ENCODE data around the gene SKI. TPM values are rescaled to one million over a fixed set of nuclear protein-coding genes. Genes with fewer than 3 reads are reported as not detected.

SKI gene
- total RNA-seq, 1 experiment from 2014 or later = 89.5 TPM

DNA sequence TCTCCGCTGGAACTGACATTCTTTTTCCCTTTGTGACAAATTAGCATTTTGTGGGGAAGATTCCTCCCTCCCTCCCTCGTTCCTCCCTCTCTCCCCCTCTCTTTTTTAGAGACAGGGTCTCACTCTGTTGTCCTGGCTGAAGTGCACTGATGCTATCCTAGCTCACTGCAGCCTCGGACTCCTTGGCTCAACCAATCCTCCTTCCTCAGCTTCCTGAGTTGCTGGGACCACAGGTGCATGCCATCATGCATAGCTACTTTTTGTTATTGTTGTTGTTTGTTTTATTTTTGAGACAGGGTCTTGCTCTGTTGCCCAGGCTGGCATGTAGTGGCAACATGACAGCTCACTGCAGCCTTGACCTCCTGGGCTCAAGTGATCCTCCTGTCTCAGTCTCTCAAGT, 6.8 kb upstream of the SKI start:
- WGBS (ENCODE audit: extremely low coverage, insufficient read length, low lambda C conversion rate) = no CpG with 5 or more reads among the region's 3 CpGs
- H2BK12ac ChIP-seq (ENCODE audit: insufficient read length, low read depth, low read length) = no peak overlapping the region
- H3K23ac ChIP-seq (ENCODE audit: insufficient read length, low read depth, low read length) = no peak overlapping the region
- H4K20me1 ChIP-seq (ENCODE audit: control insufficient read depth, insufficient read depth, insufficient read length) = no peaks in the 10 kb centered on the region
- H2BK20ac ChIP-seq (ENCODE audit: low read depth, low read length, poor library complexity, severe bottlenecking) = no peak overlapping the region
- H3K27ac ChIP-seq (ENCODE audit: insufficient read length, low read depth, low read length) = no peak overlapping the region
- no peak overlapping the region for H4K8ac ChIP-seq (replicated peaks; ENCODE audit: insufficient read length, low read depth, low read length)
- H3K27me3 ChIP-seq (ENCODE audit: insufficient read depth, low read length) = no peaks in the 10 kb centered on the region
- TF ChIP-seq, protein P1, sequence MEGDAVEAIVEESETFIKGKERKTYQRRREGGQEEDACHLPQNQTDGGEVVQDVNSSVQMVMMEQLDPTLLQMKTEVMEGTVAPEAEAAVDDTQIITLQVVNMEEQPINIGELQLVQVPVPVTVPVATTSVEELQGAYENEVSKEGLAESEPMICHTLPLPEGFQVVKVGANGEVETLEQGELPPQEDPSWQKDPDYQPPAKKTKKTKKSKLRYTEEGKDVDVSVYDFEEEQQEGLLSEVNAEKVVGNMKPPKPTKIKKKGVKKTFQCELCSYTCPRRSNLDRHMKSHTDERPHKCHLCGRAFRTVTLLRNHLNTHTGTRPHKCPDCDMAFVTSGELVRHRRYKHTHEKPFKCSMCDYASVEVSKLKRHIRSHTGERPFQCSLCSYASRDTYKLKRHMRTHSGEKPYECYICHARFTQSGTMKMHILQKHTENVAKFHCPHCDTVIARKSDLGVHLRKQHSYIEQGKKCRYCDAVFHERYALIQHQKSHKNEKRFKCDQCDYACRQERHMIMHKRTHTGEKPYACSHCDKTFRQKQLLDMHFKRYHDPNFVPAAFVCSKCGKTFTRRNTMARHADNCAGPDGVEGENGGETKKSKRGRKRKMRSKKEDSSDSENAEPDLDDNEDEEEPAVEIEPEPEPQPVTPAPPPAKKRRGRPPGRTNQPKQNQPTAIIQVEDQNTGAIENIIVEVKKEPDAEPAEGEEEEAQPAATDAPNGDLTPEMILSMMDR (conservative IDR thresholded peaks at IDR 0.05) = no peak
- H2BK120ac ChIP-seq (ENCODE audit: low read depth, low read length, poor library complexity, severe bottlenecking) = no peak overlapping the region
- Mint-ChIP-seq H3K27me3 (ENCODE audit: low read depth) (peaks cover 5% of the 10 kb centered on the region), H3K4me3 (no peak overlapping the region), H3K4me1 (peaks cover 6 to 10% of the 10 kb centered on the region in 2 experiments), H3K36me3 (ENCODE audit: insufficient read depth in 1 of 3, low read depth in 3 of 3) (no peaks in the 10 kb centered on the region), H3K9me3 (peaks cover 0 to 2% of the 10 kb centered on the region in 2 experiments; a peak in 1 of 5 replicates), H3K27ac (peak overlapping the region in 1 of 3 experiments; percentile 27; a peak in 2 of 7 replicates)
- H3T11ph ChIP-seq (ENCODE audit: low read length) = no peak overlapping the region
- no peaks in the 10 kb centered on the region for H3K23me2 ChIP-seq (ENCODE audit: insufficient read length, low read depth, low read length, poor library complexity, severe bottlenecking)
- no peaks in the 10 kb centered on the region; the same call in 1 of the 2 replicates for H3K4me1 ChIP-seq (ENCODE audit: insufficient read depth, low read length)
- H4K5ac ChIP-seq (ENCODE audit: insufficient read length, low read depth, low read length) = no peak overlapping the region
- no peak overlapping the region for H3K56ac ChIP-seq (ENCODE audit: insufficient read length, low read depth, low read length)
- H3K14ac ChIP-seq (ENCODE audit: insufficient read depth, low read length) = no peak overlapping the region
- H4K91ac ChIP-seq (ENCODE audit: insufficient read length, low read depth, low read length) = no peak overlapping the region
- H2BK15ac ChIP-seq (ENCODE audit: low read depth, low read length) = no peak overlapping the region
- H3K9me3 ChIP-seq (ENCODE audit: control insufficient read depth, low read depth, low read length) = no peaks in the 10 kb centered on the region
- H3K79me2 ChIP-seq (ENCODE audit: insufficient read depth, low read length) = no peaks in the 10 kb centered on the region
- no peak overlapping the region for H2AK5ac ChIP-seq (ENCODE audit: insufficient read length, low read length)
- no peak overlapping the region for H2BK5ac ChIP-seq (ENCODE audit: insufficient read length, low read length)
- H2AFZ ChIP-seq (ENCODE audit: low read length) = no peak overlapping the region
- no peak overlapping the region for H3K4ac ChIP-seq (ENCODE audit: low read depth, low read length)
- DNase-seq = no peak
- no peak overlapping the region for H3K4me2 ChIP-seq (ENCODE audit: insufficient read depth, insufficient read length, low read length)
- H3K18ac ChIP-seq (ENCODE audit: insufficient read length, low read depth, low read length) = no peak overlapping the region
- H3K9ac ChIP-seq (ENCODE audit: extremely low read depth, insufficient read length, low read length) = no peak overlapping the region
- H3K79me1 ChIP-seq (ENCODE audit: insufficient read depth, low read depth, low read length, poor library complexity, severe bottlenecking) = no peaks in the 10 kb centered on the region
